Left ventricle myocardium inferior (tissue), 1 donor: ENCODE data around the gene CALN1. TPM values are rescaled to one million over a fixed set of nuclear protein-coding genes. Genes with fewer than 3 reads are reported as not detected.

Source experiments
- DNase-seq: peaks from one replicate; pipeline ENCODE4 v3.0.0-alpha.2; 2020
- H3K27ac ChIP-seq: fragments of 200-600 bp; replicated peaks from 2 replicates; pipeline ENCODE4 v1.8.0; 2021
- H3K27me3 ChIP-seq: fragments of 200-600 bp; 2 replicates; pipeline ENCODE4 v1.8.0; 2021; ENCODE audit warnings: low read depth
- H3K36me3 ChIP-seq: fragments of 200-600 bp; 2 replicates; pipeline ENCODE4 v1.8.0; 2021
- H3K4me1 ChIP-seq: fragments of 200-600 bp; 2 replicates; pipeline ENCODE4 v1.8.0; 2021
- H3K4me3 ChIP-seq: fragments of 200-600 bp; 2 replicates; pipeline ENCODE4 v1.8.0; 2021; ENCODE audit warnings: mild to moderate bottlenecking, moderate library complexity
- H3K9me3 ChIP-seq: fragments of 200-600 bp; replicated peaks from 2 replicates; pipeline ENCODE4 v1.8.0; 2021
- intact Hi-C: fragments of 100-400 bp; cut with micrococcal nuclease; formaldehyde crosslinking; loops from one replicate; pipeline ENCODE4 v1.11.0; 2022
- total RNA-seq: library from RNA; stranded (reverse); fragmentation: NEBNext Ultra II Directional; extraction: Animal tissue kit (Norgen Biotek cat#: 25700); gene quantifications from one replicate; pipeline ENCODE4 v1.2.1, GENCODE V29; 2021
- TF ChIP-seq, protein P1 (sequence below): fragments of 200-600 bp; IDR thresholded peaks from 2 replicates; pipeline ENCODE4 v1.8.0; 2021; ENCODE audit warnings: antibody characterized with exemption, mild to moderate bottlenecking, borderline replicate concordance
- donor health status: DM: no; HTN: yes; CAD: no; lungs with severe emphysema.

Gene CALN1
- total RNA-seq, 1 donor from 2014 or later = not detected

DNA sequence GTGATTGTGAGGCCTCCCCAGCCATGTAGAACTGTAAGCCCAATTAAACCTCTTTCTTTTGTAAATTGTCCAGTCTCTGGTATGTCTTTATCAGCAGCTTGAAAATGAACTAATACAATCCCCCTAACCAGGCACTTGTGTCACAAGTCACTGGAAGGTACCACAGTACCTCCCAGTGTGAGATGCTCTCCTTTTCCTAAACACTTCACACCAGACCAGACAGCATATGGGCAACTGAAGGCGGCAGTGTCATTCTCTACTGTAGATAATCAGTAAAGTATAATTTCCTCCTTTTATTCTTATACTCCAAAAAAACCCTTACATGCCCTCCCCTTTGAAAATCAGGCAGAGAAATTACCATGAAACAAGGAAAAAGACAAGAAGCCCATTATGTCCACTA, 113.2 kb downstream of the CALN1 start:
- intact Hi-C loops = no loop called here
- TF ChIP-seq, protein P1, sequence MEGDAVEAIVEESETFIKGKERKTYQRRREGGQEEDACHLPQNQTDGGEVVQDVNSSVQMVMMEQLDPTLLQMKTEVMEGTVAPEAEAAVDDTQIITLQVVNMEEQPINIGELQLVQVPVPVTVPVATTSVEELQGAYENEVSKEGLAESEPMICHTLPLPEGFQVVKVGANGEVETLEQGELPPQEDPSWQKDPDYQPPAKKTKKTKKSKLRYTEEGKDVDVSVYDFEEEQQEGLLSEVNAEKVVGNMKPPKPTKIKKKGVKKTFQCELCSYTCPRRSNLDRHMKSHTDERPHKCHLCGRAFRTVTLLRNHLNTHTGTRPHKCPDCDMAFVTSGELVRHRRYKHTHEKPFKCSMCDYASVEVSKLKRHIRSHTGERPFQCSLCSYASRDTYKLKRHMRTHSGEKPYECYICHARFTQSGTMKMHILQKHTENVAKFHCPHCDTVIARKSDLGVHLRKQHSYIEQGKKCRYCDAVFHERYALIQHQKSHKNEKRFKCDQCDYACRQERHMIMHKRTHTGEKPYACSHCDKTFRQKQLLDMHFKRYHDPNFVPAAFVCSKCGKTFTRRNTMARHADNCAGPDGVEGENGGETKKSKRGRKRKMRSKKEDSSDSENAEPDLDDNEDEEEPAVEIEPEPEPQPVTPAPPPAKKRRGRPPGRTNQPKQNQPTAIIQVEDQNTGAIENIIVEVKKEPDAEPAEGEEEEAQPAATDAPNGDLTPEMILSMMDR = no peak
- Histone ChIP-seq H3K27ac (no peak overlapping the region), H3K9me3 (no peaks in the 10 kb centered on the region), H3K36me3 (no peaks in the 10 kb centered on the region), H3K27me3 (peaks cover 6% of the 10 kb centered on the region), H3K4me3 (no peak overlapping the region), H3K4me1 (no peaks in the 10 kb centered on the region)
- DNase-seq = no peak

DNA sequence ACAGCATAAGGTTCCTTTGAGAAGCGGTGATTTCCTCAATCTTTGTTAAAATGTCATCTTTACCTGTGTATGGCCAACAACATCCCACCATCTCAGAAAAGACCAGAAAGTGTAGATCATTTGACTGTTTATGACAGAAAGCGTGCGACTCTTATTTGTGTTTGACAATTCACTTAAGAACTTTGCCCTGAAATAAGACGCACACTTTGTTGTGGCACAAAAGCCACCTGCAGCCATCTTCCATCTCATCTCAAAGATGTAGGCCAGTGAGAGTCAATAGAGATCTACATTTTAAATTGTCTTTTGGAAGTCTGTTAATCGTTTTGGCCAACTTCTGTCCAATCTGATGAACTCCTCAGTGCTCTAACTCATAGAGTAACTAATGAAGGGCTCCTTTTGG, 114.0 kb downstream of the CALN1 start:
- intact Hi-C loops = no loop called here
- DNase-seq = no peak
- TF ChIP-seq, protein P1 = no peak

DNA sequence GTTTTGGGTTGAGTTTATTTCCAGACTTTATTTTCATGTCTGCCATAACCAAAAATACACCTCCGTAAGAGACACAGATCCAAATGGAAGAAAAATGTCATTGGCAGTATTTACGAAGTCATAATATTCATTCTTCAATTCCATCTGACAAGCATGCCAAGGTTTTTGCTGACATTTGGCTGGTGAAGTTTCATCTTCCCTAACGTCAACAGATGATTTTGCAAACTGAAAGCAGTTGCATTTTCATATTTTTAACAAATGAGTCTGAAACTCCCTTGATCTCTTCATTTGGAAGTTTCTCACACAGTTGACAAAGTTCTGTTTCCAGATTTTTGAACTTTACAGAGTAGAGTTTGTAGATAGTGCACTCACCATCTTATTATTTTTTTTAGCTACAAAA, 114.5 kb downstream of the CALN1 start:
- no peaks in the 10 kb centered on the region for H3K9me3 ChIP-seq
- intact Hi-C loops = no loop called here
- H3K4me1 ChIP-seq = no peaks in the 10 kb centered on the region
- peaks cover 15% of the 10 kb centered on the region for H3K27me3 ChIP-seq
- no peak overlapping the region for H3K27ac ChIP-seq
- no peak overlapping the region for H3K4me3 ChIP-seq
- no peak for DNase-seq
- TF ChIP-seq, protein P1 = no peak
- H3K36me3 ChIP-seq = no peaks in the 10 kb centered on the region

More for the DNA sequence above, 114.0 kb downstream of the CALN1 start:
- Histone ChIP-seq H3K27me3 (peaks cover 11% of the 10 kb centered on the region), H3K4me1 (no peaks in the 10 kb centered on the region), H3K9me3 (no peaks in the 10 kb centered on the region), H3K4me3 (no peak overlapping the region), H3K36me3 (no peaks in the 10 kb centered on the region), H3K27ac (no peak overlapping the region)

DNA sequence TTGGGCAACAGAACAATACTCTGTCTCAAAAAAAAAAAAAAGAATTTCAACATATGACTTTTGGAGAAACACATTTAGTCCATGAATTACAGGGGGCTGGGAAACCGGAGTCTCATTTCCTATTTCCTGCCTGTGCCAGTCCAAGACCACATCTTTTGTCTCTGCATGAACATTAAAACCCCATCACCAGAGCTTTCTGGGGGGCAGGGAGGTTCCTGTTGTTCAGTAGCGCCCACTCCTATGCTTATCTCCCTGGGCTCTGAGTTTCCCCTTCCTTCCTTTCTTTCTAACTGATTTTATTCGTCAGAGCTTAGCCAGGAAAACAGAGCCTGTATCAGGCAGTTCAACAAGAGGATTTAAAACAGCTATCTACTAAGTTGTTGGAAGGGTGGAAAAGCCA, 119.3 kb downstream of the CALN1 start:
- no peaks in the 10 kb centered on the region for H3K4me1 ChIP-seq
- no peak overlapping the region for H3K27ac ChIP-seq
- DNase-seq = no peak
- intact Hi-C loops = no loop called here
- H3K4me3 ChIP-seq = no peak overlapping the region
- no peaks in the 10 kb centered on the region for H3K36me3 ChIP-seq
- peaks cover 16% of the 10 kb centered on the region for H3K9me3 ChIP-seq
- H3K27me3 ChIP-seq = peaks cover 32% of the 10 kb centered on the region
- TF ChIP-seq, protein P1 = no peak

DNA sequence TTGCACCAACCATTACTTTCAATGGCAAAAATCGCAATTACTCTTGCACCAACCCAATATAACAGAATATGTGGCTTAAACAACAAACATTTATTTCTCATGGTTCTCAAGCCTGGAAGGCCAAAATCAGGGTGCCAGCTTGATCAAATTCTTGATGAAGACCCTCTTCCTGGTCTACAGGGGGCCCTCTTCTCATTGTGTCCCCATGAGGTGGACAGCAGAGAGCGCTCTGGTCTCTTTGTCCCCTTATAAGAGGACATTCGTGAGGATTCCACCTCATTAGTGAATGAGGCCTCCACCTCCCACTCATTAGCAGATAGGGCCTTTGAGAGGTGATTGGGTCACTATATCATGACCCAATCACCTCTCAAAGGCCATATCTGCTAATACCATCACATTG, 120.0 kb downstream of the CALN1 start:
- no peak overlapping the region for H3K4me3 ChIP-seq
- TF ChIP-seq, protein P1 = no peak
- peaks cover 32% of the 10 kb centered on the region for H3K27me3 ChIP-seq
- no peaks in the 10 kb centered on the region for H3K36me3 ChIP-seq
- intact Hi-C loops = no loop called here
- peaks cover 16% of the 10 kb centered on the region for H3K9me3 ChIP-seq
- no peak overlapping the region for H3K27ac ChIP-seq
- H3K4me1 ChIP-seq = no peaks in the 10 kb centered on the region
- DNase-seq = no peak

DNA sequence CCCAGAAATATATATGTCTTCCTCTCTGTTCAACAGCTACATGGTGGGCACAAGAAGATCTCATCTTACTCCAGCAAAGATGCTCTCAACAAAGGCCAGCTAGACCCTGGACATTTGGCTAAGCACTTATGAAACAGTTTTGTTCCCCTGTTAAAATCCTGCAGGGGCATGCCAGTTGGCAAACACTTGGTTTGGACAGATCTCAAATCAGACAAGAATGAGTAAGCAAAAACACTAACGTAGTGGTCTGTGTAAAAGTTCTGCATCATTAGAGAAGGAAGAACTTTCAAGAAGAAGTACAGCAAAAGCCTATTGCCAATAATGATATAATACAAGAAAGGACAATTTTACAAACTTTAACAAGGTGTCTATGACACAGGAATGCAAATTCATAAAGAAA, 125.6 kb downstream of the CALN1 start:
- intact Hi-C loops = no loop called here
- Histone ChIP-seq H3K27me3 (peaks cover 34% of the 10 kb centered on the region), H3K27ac (no peak overlapping the region), H3K36me3 (no peaks in the 10 kb centered on the region), H3K4me3 (no peak overlapping the region), H3K4me1 (no peaks in the 10 kb centered on the region), H3K9me3 (peaks cover 33% of the 10 kb centered on the region)
- no peak for DNase-seq
- TF ChIP-seq, protein P1 = no peak
